IPS-18c (cell line): ENCODE data around the gene GRK6.
A peak's percentile ranks its signal among the peaks of the same experiment; 100 is the strongest.
"Not testable (repeated sequence)": the region's sequence is repeated elsewhere in the genome, so short reads cannot be mapped to it uniquely, and the experiment has no call there.

Experiments
- H3K4me3 ChIP-seq: 2 replicates; pipeline ENCODE4 v1.7.0; 2013; ENCODE audit warnings: low read depth, mild to moderate bottlenecking, low read length, moderate library complexity; ENCODE audit not compliant: insufficient read depth
- H3K9me3 ChIP-seq: one replicate; pipeline ENCODE4 v1.6.1; 2013; ENCODE audit warnings: mild to moderate bottlenecking, low read length, moderate library complexity; ENCODE audit not compliant: control insufficient read depth, insufficient read depth

The GRK6 gene

DNA sequence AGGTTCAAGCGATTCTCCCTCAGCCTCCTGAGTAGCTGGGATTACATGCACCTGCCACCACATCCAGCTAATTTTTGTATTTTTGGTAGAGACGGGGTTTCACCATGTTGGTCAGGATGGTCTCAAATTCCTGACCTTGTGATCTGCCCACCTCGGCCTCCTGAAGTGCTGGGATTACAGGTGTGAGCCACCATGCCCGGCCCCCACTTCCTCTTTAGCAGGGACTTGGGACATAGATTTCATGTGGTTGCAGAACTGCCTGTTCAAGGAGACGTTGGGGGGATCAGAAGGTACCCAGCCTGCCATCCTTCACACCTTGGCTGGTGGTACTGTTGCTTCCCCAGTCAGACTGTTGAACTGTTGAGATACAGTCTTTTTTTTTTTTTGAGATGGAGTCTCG, 9.4 kb upstream of the GRK6 start:
- not testable (repeated sequence) for H3K4me3 ChIP-seq, H3K9me3 ChIP-seq

DNA sequence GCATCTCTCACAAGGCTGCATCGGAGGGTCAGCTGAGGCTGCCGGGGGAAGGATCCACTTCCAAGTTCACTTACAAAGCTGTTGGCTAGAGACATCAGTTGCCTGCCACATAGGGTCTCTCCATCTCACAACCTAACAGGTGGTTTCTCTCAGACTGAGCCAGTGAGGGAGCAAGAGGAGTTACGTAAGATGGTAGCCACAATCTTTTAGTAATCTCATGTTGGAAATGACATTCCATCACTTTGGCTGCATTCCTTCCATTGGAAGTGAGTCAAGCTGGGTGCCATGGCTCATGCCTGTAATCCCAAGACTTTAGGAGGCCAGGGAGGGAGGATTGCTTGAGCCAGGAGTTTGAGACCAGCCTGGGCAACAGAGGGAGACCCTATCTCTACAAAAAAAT, 7.4 kb upstream of the GRK6 start:
- peaks cover 2% of the 10 kb centered on the region for H3K9me3 ChIP-seq
- no peak overlapping the region for H3K4me3 ChIP-seq

DNA sequence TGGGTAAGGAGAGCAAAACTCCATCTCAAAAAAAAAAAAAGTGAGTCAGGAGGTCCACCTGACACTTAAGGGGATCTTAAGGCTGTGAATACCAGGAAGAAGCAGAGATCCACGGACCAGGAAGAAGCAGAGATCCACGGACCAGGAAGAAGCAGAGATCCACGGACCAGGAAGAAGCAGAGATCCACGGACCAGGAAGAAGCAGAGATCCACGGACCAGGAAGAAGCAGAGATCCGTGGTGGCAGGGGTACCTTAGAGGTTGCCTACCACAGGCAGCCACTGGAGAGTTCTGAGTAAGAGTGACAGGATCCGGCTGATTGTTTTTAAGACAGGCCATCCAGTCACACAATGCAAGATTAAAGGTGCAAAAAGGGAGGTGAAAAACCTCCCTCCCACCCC, 6.0 kb upstream of the GRK6 start:
- not testable (repeated sequence) for H3K4me3 ChIP-seq, H3K9me3 ChIP-seq

DNA sequence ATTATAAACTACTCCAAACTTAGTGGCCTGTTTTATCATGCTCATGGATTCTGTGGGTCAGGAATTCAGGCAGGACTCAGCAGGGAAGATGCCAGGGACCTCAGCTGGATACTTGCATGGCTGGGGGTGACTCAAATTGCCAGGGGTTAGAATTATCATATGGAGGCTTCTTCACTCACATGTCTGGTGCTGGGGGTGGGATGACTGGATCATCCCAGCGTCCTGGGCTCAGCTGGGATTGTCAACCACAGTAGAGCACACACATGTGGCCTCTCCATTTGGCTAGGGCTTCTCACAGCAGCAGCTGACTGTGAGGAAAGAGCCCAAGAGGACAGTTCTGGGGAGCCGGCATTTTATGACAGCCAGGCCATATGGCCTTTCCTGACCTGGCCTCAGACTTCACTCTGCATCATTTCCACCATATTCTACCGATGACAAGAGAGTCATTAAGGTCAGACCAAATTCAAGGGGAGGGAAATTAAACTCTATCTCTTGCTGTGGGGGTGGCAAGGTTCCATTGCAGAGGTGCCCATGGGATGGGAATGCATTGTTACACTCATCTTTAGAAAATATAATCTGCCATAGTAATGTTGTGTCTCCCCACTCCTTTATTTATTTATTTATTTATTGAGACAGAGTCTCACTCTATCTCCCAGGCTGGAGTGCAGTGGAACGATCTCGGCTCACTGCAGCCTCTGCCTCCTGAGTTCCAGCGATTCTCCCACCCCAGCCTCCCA, 5.2 kb upstream of the GRK6 start:
- no peak overlapping the region for H3K4me3 ChIP-seq
- H3K9me3 ChIP-seq = no peaks in the 10 kb centered on the region

DNA sequence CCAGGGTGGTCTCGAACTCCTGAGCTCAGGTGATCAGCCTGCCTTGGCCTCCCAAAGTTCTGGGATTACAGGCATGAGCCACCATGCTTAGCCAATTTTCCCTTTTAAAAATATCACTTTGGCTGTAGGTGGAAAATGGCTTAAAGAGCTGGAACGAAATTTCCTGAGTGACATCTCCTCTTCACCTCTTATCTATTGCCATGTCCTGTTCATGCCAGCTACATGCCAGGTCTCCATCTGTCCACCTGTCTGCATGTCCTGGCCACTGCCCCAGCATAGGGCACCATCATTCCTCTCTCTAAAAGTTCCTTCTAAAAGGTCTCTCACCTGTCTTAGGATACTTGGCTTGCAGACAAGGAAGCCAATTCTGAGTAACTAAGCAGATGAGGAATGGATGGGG, 2.8 kb upstream of the GRK6 start:
- Histone ChIP-seq H3K4me3 (no peak overlapping the region), H3K9me3 (no peaks in the 10 kb centered on the region)

DNA sequence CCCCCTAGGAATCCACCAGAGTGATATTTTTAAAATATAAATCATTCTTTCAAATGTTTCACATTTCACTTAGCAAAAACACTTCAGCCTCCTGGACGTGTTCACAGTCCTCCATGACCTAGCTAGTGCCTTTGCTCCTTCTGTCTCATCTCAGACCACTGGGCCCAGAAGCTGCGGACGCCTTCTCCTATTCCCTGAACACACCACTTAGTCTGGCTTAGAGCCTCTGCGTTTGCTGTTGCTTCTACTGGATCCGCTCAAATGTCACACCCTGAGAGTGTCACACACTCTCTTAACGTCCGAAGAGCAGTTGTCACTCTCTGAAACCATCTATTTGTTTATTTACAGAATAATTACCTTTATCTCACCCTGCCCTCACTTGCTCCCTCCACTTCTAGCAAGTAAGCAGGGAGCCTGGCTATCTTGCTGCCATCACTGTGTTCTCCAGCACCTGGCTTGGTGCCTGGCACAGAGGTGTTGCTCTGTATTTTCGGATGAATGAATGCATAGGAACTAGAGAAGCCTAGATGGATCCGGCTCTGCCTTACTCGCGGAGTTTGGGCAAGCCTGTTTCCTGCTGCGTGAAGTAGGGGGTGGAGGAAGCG, 1.2 kb upstream of the GRK6 start:
- Histone ChIP-seq H3K9me3 (no peaks in the 10 kb centered on the region), H3K4me3 (peak overlapping the region; percentile 78)

DNA sequence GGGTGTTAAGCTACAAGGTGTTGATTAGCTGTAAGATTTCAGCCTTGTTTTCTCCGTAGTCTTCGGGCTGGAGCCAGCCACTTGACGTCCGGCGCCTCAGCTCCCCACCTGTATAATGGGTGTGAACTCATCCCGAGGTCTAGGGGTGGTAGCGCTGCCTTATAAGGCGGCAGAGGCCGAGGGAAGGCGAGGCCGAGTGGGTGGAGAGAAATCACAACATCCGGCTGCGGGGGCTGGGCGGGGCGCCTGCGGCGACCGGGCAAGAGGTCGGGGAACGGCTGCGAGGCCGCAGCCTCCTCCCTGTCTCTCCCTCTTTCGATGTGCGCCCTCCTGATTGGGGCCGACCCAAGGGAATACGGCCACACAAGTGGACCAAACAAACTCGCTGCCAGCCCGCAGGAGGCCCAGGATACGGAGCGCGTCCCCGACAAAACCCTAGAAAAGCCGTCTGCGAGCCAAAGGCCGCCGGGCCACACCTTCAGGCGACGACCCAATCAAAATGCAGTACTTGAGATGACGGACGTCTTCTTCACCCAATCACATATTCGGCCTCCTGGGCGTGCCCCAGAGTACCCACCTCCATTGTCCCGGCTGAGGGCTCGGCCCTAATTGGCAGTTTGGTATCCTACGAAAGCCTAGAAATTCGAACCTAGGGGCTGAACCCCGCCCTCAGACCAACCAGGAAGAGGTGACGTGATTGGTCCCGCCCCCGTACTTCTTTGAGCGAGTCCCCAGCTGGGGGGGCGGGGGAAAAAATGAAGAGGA, 493 bp upstream of the GRK6 start:
- no peaks in the 10 kb centered on the region for H3K9me3 ChIP-seq
- H3K4me3 ChIP-seq = peak overlapping the region; percentile 78

DNA sequence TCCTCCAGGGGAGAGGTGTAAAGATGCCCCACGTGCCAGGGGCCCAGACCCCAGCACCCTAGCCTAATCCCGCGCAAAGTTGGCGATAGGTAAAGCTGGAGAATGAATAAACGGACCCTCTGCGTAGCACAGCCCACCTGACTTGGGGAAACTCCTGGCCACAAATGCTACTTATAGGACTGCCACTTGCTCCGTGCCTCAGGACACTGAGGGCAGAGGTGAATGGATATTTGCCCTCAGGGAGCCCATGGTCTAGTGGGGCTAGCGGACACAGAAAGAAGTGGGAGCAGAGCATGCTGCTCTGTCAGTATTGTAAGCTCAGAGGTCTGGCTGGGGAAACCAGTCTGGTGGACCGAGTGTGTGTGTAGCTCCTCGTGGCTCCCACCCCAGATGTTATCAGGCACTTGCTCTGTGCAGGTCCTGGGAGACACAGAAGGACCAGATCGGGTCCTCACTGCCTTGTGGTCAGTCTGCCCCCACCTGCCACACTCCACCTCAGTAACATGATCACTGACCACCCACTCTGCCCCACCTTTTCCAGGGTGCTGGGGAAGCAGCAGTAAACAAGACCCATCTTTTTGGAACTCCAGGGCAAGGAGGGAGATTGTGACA, 841 bp downstream of the GRK6 start:
- Histone ChIP-seq H3K4me3 (peak overlapping the region; percentile 75), H3K9me3 (no peaks in the 10 kb centered on the region)

DNA sequence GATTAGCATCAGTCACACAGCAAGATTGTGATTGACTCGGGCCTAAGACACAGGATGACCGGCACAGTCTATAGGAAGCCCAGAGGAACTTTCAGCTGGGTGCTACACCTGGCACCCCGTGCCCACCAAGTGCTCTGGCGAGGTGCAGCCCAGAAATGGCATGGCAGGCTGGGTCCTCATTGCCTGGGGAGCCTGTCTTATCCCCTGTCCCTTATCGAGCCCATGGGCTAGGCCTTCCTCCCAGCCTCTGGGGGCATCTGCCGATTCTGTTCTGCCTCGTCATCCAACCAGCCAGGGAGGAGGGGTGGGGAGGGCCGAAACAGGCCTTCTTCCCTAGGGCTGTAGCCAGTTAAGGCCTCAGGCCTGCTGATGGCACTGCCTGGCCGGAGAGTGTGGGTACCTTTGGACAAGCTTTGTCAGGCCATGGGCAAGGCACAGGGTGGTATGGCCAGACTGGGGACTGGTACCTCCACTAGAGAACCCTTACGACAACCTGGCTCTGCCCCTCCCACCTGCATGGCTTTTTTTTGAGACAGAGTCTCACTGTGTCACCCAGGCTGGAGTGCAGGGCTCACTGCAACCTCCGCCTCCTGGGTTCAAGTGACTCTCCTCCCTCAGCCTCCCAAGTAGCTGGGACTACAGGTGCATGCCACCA, 1.6 kb downstream of the GRK6 start:
- Histone ChIP-seq H3K9me3 (no peaks in the 10 kb centered on the region), H3K4me3 (peak overlapping the region; percentile 75; the same call in 1 of the 2 replicates)

DNA sequence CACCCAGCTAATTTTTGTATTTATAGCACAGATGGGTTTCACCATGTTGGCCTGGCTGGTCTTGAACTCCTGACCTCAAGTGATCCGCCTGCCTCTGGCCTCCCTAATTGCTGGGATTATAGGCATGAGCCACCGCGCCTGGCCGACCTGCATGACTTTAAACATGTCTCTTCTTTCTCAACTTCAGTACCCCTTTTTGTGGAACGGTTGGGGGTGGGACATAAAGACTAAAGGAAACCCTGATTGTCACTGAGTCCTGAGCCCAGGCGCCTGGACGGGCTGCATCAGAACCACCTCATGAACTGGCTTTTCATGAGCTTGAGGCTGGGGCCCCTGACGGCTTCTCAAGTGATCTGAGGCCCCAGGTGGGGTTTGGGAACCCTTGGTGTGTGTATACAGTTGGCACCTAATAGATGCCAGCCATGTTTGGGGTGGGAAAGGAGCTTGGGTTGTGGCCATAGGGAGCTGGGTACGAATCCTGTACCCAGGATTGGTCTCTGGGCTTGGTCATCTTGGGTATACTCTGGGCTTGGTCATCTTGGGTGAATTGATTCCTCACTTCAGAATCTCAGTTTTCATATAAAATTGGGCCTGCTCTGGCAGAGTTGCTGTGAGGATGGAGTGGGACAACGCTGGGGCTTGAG, 2.2 kb downstream of the GRK6 start:
- Histone ChIP-seq H3K9me3 (no peaks in the 10 kb centered on the region), H3K4me3 (no peak overlapping the region)

DNA sequence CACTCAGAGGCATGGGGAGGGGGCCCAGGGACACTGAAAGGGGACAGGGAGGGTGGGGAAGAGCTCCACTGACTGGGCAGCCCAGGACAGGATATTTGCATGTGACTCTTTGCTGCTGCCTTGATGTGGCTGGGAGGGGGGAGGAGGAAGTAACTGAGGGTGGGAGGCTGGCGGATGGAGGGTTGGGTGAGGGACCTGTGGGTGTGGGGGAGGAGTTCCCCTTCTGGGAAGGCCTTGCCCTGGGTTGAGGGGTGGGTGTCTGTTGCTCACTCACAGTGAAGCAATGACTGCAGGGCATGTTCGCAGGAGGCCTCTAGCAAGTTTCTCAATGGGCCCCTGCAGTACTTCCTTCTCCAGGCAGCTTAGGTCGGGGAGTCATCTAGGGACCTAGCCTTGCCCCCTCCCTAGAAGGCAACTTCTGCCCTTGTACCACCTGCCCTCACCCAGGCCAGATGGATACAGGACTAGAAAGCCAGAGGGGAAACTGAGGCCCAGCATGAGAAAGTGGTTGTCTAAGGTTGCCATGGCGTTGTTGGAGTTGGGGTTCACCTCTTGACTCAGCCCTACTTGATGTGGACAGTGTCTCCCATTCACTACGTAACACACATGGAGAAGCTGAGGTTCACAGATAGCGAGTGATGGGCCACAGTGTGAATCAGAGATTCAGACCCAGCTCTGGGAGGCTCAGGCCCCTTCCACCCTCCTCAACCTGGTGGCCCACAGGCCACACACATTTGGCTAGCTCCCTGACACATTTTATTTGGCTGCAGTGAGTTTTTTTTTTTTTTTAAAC, 3.0 kb downstream of the GRK6 start:
- H3K4me3 ChIP-seq = no peak overlapping the region
- H3K9me3 ChIP-seq = no peaks in the 10 kb centered on the region

DNA sequence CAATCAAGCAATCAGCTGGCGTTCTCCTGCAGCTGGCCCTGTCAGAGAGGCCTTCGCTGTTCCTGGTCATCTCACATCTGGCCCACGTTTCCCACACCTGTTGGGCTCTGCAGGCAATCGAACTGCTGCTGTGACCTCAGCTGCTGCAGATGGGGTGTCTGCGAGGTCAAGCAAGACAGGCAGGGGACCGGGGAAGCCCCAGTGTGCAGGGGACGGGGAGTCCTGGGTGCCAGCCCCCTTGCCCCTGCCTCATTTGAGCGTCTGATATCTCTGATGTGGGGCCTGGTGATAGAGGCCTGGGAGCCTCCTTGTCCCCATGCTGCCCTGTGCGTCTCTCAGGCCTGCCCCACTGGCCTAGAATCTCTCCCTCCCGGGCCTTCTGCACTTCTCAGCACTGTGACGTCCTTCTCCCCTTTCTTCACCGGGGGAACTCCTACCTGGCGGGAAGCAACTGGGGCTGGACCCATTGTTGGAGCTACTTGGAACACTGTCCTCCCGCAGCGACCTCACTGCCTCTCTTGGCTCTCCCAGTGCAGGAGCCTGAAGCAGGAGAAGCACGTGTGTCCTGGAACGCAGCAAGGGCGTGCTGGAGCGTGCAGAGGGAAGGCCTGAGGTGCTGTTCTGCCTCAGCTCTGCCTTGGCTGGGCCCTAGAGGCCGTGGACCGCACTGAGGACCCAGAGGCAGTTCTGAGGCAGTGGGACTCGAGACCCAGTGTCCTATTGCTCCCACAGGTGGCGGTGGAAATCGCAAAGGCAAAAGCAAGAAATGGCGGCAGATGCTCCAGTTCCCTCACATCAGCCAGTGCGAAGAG, 3.9 kb downstream of the GRK6 start:
- no peak overlapping the region for H3K4me3 ChIP-seq
- H3K9me3 ChIP-seq = no peaks in the 10 kb centered on the region

DNA sequence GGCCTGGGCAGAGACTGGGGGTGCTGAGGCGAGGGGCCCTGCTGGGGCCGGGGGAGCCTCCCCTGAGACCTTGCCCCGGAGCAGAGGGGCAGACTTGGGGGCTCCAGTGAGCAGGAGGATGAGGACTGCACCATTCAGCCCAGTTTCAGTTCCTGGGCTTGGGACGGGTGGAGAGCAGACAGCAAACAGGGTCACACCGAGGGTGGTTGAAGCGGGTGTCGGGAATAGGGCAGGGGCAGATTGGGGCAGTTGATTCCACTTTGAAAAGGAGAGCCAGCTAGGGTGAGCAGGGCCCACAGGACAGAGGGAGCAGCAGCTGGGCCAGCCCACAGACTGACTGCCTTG, 4.5 kb downstream of the GRK6 start:
- Histone ChIP-seq H3K4me3 (no peak overlapping the region), H3K9me3 (no peaks in the 10 kb centered on the region)

DNA sequence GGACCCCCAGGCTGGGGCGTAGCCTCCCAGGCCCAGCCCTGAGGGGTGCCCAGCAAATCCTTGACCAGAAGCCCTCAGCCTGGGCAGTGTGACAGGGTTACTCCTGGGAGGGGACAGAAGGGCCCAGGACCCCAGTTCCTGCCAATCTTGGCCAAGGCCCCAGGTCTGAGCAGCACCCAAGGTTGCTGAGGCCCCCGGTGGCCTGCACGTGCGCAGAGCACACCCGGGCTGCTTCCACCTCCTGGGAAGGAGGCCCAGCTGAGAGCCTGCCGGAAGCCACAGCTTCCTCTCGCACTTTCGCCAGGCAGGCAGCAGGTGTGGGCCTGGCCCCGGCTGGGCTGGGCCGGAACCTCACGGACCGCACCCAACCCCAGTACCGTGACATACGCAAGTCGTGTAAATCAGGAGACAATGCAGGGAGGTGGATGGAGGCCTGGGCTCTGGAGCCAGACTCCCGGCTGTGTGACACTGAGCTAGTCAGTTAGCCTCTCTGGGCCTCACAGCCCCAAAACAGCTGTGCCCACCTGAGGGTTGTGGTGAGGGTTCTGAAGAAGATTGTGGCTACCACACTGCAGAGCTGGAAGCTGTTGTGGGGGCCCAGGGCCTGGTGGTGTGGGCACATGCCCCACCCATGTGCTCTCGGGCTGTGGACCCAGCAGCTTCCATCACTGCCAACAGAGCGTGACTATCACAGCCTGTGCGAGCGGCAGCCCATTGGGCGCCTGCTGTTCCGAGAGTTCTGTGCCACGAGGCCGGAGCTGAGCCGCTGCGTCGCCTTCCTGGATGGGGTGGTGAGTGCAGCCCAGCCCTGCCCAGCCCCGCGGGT, 5.1 kb downstream of the GRK6 start:
- Histone ChIP-seq H3K9me3 (no peaks in the 10 kb centered on the region), H3K4me3 (no peak overlapping the region)
